ENCODE results near the gene F7.

DNA sequence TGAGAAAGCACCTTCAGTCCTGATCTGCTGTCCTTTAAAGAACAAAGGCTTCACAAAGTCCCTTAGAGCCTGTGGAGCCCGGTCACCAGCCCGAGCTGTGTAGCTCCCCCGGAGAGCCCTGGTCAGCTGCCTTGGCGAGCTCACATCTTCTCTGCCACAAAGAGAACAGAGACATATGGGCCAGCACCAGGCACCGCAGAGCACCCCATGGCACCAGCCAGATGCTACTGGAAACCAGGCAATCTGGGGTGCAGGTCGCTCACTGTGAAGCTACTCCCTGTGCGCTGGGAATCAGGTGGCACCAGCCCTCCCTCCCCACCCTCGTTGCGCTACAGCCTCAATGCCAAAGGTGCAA, 44.3 kb upstream of the F7 start:
- no peak for TF ChIP-seq TARDBP (IDR thresholded peaks at IDR 0.05)
- TF ChIP-seq FOXM1 (IDR thresholded peaks at IDR 0.05; ENCODE audit: borderline replicate concordance): no peak
- no peak for TF ChIP-seq NFRKB (IDR thresholded peaks at IDR 0.05)
- TF ChIP-seq ZNF384 (IDR thresholded peaks at IDR 0.05): no peak
- no peak for TF ChIP-seq SP1 (IDR thresholded peaks at IDR 0.05)
- TF ChIP-seq CTBP1 (IDR thresholded peaks at IDR 0.05; ENCODE audit: borderline replicate concordance): no peak
- no peak for TF ChIP-seq ARNT (IDR thresholded peaks at IDR 0.05)
- TF ChIP-seq FOXK2 (IDR thresholded peaks at IDR 0.05): no peak

All from HEK293T (cell line).